NCI-H345 treated with DMSO at 0.1 percent for 48 hours (cell line): Measurements from ENCODE around the gene GXYLT1.
"Not testable (repeated sequence)": the region's sequence is repeated elsewhere in the genome, so short reads cannot be mapped to it uniquely, and the experiment has no call there.

ENCODE experiments used
- DNase-seq: peaks from one replicate; lab custom pipeline; 2025; ENCODE audit not compliant: unreplicated experiment; lab: John Stamatoyannopoulos, UW

GXYLT1 gene, protein sequence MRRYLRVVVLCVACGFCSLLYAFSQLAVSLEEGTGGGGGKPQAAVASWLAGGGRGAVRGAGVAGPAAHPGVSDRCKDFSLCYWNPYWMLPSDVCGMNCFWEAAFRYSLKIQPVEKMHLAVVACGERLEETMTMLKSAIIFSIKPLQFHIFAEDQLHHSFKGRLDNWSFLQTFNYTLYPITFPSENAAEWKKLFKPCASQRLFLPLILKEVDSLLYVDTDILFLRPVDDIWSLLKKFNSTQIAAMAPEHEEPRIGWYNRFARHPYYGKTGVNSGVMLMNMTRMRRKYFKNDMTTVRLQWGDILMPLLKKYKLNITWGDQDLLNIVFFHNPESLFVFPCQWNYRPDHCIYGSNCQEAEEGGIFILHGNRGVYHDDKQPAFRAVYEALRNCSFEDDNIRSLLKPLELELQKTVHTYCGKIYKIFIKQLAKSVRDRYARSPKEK

DNA sequence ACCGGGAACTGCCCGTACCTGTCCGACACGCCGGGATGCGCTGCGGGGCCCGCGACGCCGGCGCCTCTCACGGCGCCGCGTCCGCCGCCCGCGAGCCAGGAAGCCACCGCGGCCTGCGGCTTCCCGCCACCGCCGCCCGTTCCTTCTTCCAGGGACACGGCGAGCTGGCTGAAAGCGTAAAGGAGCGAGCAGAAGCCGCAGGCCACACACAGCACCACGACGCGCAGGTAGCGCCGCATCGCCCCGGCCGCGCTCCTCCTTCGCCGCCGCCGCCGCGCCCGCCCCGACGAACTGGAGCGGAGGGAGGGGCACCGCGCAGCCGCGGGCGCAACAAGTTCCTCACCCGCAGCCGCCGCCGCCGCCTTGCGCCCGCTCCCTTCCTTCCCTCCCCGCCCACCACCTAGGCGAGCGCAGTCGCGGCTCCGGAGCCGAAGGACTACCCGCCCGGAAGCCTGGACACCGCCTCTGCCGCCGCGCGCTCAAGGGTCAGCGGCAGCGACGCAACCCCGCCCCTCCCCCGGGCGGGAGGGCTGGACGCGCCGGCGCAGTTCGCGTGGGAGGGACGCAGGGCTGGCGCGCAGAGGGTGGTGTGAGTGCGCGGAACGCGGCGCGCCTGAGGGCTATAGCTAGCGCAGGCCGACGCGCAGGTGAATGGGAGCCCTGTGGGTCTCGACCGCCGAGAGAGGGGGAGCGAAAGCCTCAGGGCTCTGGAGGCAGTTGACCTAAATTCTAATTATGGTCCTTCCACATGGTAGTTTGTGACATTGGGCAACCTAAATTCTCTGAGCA lies at the start of gene GXYLT1:
Gene GXYLT1, minus strand, starts transcription at position 467 of the 789 bp plus-strand sequence. Its CDS starts 228 bp downstream, at position 239.
- DNase-seq: peak; percentile 20

DNA sequence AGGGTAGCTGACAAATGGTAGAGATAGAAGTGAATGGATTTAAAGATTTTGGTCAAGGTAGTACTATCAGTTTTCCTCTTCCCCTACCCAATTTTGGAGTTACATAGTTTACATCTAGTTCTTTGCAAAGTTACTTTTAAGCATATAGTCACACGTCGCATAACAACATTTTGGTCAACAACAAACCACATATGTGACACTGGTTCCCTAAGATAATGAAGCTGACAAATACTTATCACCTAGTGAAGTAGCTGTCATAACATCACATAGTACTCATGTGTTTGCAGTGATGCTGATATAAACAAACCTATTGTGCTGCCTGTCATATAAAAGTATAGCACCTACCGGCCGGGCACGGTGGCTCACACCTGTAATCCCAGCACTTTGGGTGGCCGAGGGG lies 48.0 kb upstream of the GXYLT1 start:
- no peak for DNase-seq

DNA sequence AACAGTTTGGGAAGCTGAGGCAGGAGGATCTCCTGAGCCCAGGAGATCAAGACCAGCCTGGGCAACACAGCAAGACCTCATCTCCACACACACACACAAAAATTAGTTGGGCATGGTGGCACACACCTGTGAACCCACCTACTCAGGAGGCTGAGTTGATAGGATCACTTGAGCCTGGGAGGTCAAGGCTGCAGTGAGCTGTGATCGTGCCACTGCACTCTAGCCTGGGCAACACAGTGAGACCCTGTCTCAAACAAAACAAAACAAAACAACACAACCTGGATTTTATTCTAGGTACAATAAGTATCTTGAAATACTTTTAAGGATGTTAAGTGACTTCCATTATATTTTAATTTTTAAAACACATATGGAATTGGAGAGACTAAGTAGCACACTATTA lies 47.6 kb upstream of the GXYLT1 start:
- no peak for DNase-seq

DNA sequence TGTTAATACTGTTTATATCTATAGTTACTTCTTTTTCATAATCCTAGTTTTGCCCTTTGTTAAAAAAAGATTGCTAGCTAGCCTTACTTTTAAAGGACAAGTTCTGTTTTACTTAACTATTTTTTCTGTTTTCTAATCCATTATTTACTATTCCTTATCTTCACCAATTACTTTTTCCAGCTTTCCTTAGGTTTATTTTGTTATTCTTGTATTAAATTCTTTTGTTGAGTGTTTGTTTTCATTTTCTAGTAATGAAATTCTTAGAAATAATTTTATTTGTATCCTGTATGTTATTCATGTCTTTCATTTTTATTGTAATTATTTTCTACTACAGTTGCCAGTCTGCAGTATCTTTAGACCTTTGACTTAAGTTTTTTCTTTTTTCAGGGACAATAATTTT lies 45.7 kb upstream of the GXYLT1 start:
- no peak for DNase-seq

DNA sequence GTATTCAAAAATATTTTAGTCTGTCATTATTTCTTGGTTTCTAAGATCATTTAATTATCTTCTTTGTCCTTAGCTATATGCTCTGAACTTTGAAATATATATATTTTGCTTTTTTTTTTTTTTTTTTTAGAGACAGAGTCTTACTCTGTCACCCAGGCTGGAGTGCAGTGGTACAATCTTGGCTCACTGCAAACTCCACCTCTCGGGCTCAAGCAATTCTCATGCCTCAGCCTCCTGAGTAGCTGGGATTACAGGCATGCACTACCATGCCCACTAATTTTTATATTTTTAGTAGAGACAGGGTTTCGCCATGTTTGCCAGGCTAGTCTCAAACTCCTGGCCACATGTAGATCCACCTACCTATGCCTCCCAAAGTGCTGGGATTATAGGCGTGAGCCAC lies 43.6 kb upstream of the GXYLT1 start:
- not testable (repeated sequence) for DNase-seq

DNA sequence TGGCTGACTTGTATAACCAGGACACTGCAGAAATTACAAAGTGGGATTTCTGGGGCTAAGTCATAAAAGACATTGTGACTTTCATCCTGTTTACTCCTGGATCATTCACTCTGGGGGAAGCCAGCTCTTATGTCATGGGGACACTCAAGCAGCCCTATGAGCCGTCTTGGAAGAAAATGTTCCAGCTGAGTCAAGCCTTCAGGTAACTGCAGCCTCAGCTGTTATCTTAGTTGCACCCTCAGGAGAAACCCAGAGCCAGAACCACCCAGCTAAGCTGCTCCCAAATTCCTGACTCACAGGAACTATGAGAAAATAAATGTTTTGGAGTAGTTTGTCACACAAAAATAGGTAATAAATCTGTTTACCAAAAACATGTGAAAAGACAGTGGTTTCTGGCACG lies 43.1 kb upstream of the GXYLT1 start:
- DNase-seq: no peak

DNA sequence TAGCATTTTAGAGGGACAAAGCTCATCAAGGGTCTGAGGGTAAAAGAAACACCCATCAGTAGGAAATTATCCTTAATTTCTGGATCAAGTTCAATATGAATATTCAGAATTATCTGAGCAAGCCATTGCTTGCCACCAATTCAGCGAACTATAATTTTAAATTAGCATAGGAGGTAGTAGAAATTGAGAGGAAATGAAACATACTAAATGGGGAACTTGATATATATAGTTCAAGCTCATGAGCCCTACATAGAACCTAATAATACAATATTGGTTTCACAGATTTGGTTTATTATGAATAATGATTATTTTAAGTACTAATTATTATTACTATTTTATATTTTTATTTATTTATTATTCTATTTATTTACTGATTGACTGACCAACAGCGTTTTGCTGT lies 42.1 kb upstream of the GXYLT1 start:
- no peak for DNase-seq

DNA sequence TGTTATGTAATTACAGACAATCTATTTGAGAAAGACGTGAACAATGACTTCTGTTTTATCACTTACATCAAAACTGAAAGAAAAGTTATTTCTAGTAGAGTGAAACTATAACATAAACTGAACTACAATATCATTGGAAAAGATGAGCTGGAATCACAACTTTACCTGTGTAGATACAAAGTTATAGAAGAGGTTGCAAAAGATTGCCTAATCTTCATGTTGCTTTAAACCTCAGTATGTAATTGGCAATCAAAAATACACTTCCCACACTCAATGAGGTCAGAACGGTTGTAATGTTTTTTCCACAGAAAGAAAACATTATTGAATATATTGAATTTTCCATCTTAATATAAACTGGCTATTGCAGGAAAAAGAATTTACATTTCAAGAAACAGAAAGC lies 37.7 kb upstream of the GXYLT1 start:
- no peak for DNase-seq

DNA sequence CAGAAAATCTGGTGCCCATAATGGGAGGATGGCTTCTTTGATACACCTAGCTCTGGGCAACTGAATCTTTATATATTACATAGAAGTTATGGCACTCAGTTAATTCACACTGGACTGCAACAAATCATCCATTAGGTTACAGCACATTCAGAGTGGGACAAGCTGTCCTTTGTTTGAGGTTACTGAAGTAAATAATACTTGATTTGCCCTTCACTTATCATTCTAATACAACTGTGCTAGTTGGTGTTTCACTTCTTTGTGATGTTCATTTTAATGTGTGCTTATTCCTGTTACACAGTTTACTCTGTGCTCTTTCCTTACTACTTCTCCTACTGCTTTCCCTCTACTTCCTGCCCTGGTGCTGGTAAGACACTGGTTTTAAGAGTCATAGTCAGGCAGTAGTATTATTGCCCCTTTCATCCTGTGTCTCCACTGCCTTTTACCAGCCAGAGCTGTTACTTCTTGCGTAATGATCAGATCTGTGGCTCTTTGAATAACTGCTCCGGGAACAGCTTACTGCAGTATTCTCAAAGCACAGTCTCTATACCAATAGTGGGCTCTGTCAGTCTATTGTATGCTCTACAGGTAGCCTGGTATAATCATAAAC lies 36.4 kb upstream of the GXYLT1 start:
- DNase-seq: no peak

DNA sequence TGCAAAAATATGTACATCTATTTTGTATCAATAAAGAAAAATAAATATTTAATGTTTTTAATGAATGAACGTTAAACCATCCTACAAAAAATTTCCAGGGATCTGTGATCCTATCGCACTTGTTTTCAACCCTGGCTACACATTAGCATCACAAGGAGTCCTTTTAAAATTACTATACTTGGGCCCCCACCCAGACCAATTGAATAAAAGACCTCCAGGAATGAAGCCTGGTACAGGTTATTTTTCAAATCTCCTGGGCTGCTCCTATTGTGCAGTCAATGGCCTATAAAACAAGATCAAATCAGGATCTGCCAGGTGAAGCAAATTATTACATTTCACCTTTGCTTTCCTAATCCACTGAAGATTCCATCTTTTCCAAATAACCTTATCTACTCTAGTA lies 33.4 kb upstream of the GXYLT1 start:
- DNase-seq: no peak

DNA sequence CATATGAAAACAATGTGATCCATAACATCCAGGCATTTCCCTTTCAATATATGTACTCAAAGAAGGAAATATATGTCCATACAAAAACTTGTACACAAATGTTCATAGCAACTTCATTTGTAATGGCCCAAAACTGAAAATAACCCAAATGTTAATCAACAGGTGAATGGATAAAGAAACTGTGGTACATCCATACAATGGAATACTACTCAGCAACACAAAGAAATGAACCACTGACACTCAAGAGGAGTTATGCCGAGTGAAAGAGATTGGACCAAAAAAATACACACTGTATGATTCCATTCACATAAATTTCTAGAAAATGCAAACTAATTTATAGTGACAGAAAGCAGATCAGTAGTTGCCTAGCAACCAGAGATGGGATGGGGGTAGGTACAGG lies 30.3 kb upstream of the GXYLT1 start:
- no peak for DNase-seq

DNA sequence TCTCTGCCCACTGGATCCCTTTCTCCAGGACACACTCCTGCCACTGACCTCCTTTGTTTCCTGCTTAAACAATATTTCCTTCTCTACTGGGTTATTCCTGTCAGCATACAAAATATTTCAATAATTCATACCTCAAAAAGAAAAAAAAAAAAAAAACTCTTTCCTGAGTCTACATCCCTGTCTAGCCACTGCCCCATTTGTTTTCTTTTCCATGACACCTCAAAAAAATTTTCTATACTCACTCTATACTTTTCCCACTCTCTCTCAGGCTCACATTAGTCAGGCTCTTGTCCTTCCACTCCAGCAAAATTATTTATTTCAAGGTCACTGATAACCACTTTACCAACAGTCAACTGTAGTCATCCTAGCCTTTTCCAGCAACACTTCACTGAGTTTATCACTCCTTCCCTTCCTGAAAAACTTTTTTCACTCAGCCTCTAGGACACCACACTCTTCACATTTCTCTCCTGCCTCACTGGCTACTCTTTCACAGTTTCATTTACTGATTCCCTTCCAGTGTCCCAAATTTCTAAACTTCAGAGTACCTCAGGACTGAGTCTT lies 29.4 kb upstream of the GXYLT1 start:
- no peak for DNase-seq

DNA sequence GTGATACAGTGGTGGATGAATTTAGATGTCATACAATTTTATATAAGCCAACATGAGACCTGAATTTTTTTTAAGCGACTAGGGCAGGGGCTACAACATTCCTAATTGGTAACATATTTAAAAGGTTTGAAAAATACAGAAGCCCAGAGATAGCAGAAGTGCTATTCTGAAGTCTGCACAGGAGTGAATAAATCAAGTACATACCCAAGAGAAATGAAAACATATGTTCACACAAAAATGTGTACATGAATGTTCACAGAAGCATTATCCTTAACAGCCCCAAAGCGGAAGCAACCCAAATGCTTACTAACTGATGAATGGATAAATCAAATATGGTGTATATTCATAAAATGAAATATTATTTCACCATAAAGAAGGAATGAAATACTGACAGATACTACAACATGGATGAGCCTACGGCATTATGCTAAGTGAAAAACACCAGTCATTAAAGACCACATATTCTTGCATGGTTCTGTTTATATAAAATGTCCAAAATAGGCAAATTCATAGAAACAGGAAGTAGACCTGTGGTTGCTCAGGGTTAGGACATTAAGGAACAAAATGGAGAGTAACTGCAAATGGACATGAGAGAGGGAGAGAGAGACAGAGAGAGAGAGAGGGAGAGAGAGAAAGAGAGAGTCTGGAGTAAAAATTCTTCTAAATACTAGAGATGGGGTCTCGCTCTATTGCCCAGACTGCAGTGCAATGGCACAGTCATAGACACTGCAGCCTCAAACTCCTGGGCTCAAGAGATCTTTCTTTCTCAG lies 28.0 kb upstream of the GXYLT1 start:
- DNase-seq: no peak

DNA sequence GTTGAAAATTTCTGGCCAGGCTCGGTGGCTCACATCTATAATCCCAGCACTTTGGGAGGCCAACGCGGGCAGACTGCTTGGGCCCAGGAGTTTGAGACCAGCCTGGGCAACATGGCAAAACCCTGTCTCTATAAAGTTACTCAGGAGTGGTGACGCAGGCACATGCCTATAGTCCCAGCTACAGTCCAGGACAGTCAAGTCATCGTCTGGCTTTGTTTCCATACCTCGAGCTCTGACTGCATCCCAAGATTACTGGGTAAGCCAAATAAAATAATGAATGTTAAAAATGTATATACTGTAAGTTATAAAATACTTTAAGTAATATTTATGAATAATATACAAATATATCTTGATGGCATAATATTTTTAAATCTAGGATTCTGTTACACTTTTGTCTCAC lies 23.0 kb upstream of the GXYLT1 start:
- no peak for DNase-seq

DNA sequence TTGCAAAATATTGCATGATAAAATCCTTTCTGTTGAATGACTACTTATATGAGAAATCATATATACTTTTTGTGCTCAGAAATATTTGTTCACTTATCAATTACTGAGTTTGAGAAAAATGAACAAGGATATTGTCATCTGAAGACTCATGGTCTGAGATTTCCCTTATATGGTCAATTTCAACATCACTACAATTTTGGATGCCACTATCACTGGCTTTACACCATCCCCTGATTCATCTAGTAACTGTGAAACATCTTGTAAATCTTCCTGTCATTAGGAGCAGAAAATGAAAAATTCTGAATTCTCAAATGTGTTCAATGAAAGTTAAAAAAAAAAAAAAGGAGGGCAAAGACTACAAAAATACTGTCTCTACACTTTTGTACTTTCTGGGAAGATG lies 21.8 kb upstream of the GXYLT1 start:
- DNase-seq: no peak

DNA sequence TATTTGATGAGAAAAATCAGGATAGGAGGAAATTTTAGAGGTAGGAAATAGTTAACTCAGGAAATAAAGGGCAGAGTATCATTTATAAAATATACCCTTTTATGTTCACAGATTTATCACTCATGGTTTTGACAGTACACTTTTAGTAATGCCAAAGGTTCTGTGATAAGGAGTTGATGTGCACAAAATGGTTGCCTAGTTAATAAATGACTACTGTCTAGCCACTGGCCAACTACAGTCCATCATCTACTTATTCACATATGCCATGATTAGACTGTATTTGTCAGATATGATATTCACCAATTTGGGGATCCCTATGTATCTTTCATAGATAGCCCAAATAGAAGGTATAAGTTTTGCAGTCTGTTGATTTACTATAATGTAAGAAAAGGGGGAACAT lies 19.2 kb upstream of the GXYLT1 start:
- no peak for DNase-seq

DNA sequence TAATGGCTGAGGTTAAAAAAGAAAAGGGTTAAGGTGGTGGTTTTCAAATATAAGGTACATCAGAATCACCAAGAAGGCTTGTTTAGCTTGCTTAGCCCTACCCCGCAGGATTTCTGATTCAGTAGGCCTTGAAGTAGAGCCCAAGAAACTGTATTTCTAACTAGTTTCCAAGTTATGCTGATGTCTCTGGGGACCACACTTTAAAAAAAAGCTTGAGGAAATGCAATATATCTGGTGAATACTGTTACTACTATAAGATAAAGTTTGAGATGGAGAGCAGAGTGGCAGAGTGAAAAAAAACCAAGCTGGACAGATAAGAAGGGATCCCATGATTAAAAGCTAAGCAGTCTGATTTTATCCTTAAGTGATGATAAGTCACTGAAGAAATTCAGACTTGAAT lies 18.3 kb upstream of the GXYLT1 start:
- no peak for DNase-seq

DNA sequence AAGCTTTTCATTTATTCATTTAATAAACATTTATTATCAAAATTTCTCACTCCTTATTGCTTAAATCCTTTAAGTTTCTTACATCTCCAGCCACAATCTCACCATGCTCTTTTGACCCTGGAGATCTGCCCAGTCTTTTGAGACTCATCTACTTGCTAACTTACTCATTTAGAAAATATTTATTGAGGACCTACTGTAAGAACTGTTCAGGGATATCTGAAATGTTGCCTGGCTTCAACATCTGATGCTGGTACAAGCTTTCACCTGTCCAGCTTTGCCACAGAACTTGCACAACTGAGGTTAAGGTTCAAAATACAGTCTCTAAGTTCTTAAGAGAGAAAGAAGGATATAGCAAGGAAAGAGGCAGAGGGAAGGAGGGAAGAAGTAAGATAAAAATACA lies 17.5 kb upstream of the GXYLT1 start:
- no peak for DNase-seq

DNA sequence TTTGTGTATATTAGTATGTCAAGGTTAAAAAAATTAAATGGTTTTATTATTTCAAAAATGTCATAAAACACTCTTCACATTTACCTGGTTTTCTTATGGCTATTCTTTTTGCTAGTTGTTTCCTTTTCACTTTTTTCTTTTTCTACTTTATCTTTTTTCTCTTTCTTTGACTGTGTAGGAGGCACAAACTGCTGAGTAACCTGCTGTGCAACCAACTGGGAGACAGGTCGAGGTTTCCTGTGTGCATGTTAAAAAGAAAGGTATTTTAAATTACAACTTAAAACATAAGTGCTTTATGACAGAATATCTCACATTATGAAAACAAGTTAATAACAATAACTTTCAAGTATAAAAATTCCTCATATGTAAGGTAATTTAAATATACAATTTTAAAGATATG lies 16.9 kb upstream of the GXYLT1 start:
- no peak for DNase-seq

DNA sequence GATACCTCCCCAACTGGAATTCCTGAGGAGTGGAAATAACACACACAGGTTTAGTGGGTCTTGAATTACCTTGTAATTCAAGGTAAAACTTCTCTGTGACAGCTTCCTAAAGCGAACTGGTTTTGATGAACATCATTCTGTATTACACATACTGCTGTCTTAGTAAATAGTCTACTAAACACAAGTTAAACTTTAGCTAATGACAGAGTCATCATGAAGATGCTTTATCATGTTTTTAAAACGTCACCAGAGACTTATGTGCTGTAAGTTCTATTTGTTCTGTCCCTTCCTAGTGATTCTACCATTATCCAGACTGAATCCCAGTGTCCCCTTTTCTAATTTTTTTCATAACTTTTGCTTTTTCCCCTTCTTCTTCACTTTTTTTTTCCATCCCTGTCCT lies 11.6 kb upstream of the GXYLT1 start:
- no peak for DNase-seq
